K562 (cell line): ENCODE measurements around the gene LIMS2.

Source experiments
- POLR2A ChIP-seq: fragments of 450-650 bp; conservative IDR thresholded peaks from 2 replicates; pipeline ENCODE4 v1.6.1; 2016
- TF ChIP-seq, protein P1 (sequence below): fragments of 450-650 bp; formaldehyde crosslinking; conservative IDR thresholded peaks from 2 replicates; pipeline ENCODE4 v1.4.0; 2022; ENCODE audit warnings: mild to moderate bottlenecking, missing genetic modification characterization

- TF ChIP-seq, protein P1, sequence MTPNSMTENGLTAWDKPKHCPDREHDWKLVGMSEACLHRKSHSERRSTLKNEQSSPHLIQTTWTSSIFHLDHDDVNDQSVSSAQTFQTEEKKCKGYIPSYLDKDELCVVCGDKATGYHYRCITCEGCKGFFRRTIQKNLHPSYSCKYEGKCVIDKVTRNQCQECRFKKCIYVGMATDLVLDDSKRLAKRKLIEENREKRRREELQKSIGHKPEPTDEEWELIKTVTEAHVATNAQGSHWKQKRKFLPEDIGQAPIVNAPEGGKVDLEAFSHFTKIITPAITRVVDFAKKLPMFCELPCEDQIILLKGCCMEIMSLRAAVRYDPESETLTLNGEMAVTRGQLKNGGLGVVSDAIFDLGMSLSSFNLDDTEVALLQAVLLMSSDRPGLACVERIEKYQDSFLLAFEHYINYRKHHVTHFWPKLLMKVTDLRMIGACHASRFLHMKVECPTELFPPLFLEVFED (CRISPR knock-in tag), result no peak
- no peak for TF ChIP-seq POLR2A
Measured at GRCh38 chr2:127609818-127610217, 65.5 kb downstream of the LIMS2 start.
